ENCODE measurements around the gene EEFSEC. TPM values are rescaled to one million over a fixed set of nuclear protein-coding genes. Genes with fewer than 3 reads are reported as not detected.

The EEFSEC gene
- total and polyA plus RNA-seq, 8 donors = 5.9 to 9.8 (median 7.4) TPM

DNA sequence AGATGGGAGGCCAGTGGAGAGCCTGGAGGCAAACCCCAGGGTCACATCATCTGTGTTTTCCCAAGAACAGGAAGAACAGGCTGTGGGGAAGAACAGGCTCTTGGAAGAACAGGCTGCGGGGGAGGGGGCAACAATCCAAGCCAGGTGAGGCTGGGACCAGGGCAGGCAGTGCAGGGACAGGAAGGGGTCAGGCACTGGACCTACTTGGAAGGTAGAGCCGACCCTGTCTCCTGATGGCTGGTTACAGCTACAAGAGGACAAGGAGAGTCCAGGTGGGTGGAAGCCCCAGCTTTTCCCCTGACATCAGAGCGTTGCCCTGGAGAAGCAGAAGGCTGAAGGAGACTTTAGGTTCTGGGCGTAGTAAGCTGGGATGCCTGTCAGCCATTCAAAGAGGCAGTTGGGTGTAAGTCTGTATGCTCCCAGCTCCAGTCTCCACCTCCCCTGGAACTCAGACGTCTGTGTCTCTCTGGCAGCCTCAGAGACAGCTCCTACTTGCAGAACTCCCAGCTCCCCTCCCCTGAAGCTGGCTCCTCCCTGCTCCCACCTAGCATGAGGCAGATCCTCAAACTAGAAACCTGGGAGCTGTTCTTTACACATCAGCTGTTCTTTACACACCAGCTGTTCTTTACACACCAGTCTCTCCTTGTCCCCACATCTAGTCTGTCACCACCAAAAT is 182.5 kb downstream of the EEFSEC start:
- Histone ChIP-seq H3K9me3 (no peaks in the 10 kb centered on the region), H3K27ac (peak overlapping the region; percentile 16 to 60 (median 54)), H3K4me1 (peaks cover 8 to 42% (median 26%) of the 10 kb centered on the region in 3 donors), H3K36me3 (no peaks in the 10 kb centered on the region), H3K4me3 (no peak overlapping the region), H3K27me3 (no peaks in the 10 kb centered on the region)
- 34 to 43% methylated on average over 4 to 5 of the region's 5 CpGs for WGBS, 2 donors
- DNase-seq = peak; percentile 39 to 73 (median 64)
- TF ChIP-seq, protein P1, sequence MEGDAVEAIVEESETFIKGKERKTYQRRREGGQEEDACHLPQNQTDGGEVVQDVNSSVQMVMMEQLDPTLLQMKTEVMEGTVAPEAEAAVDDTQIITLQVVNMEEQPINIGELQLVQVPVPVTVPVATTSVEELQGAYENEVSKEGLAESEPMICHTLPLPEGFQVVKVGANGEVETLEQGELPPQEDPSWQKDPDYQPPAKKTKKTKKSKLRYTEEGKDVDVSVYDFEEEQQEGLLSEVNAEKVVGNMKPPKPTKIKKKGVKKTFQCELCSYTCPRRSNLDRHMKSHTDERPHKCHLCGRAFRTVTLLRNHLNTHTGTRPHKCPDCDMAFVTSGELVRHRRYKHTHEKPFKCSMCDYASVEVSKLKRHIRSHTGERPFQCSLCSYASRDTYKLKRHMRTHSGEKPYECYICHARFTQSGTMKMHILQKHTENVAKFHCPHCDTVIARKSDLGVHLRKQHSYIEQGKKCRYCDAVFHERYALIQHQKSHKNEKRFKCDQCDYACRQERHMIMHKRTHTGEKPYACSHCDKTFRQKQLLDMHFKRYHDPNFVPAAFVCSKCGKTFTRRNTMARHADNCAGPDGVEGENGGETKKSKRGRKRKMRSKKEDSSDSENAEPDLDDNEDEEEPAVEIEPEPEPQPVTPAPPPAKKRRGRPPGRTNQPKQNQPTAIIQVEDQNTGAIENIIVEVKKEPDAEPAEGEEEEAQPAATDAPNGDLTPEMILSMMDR (IDR thresholded peaks at IDR 0.05) = no peak
- no peak for FAIRE-seq
- intact Hi-C loops (cut with DNase I) = no loop called here
- peak; percentile 78 to 85 (median 84) for ATAC-seq

DNA sequence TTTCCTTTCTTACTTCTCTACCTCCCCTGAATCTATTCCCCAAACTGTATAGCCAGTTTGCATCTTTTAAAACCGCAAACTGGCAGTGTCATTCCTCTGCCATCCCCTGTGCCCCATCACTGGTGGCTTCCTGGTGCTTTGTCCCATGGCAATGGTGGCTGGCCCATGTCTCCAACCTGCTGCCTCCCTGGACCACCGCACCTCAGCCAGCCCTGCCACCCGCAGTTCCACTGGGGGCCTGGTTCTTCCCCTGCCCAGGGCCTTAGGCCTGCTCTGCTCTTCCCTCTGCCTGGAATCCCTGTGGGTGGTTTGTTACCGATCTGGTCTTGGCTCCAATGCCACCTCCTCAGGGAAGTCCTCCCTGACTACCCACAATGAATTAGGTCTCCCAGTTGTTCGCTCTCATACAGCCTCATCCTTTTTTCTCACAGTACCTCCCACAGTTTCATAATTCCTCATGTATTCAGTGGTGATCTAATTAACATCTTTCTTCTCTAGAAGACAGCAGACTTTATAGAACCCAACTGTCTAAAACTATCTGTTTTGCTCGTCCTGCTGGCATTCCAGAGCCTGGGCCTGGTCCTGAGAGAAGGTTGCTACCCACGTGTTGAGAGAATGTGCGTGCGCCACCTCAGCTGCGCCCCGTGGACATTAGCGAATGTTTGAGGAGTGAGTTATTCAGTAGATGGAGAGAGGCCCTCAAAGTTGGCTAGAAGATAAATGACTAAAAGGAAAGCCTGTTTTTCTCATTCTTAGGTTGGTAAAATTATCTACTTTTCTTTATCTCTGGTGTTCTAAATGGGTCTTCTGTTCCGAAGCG is 183.3 kb downstream of the EEFSEC start:
- Histone ChIP-seq H3K27ac (peak overlapping the region in 2 of 4 donors; percentile 50 to 60), H3K4me1 (peaks cover 8 to 42% (median 26%) of the 10 kb centered on the region in 3 donors), H3K4me3 (no peak overlapping the region), H3K27me3 (no peaks in the 10 kb centered on the region), H3K9me3 (no peaks in the 10 kb centered on the region), H3K36me3 (peaks cover 0 to 3% (median 0%) of the 10 kb centered on the region in 3 donors)
- WGBS, 2 donors = 89 to 90% methylated on average over 14 of the region's 14 CpGs
- TF ChIP-seq, protein P1 (IDR thresholded peaks at IDR 0.05) = no peak
- FAIRE-seq (no peak), ATAC-seq (no peak), DNase-seq (peak in 1 of 6 donors; percentile 36)
- intact Hi-C loops (cut with DNase I) = no loop called here

- H3K27ac ChIP-seq = no peak overlapping the region
- H3K4me3 ChIP-seq = no peak overlapping the region
- intact Hi-C loops (cut with DNase I) = no loop called here
- DNase-seq (peak in 1 of 6 donors; percentile 45), ATAC-seq (peak in 2 of 4 donors; percentile 9 to 23), FAIRE-seq (no peak)
- 58 to 63% methylated on average over 10 of the region's 10 CpGs for WGBS, 2 donors
- H3K4me1 ChIP-seq = peaks cover 8 to 42% (median 26%) of the 10 kb centered on the region in 3 donors
- H3K9me3 ChIP-seq = no peaks in the 10 kb centered on the region
- TF ChIP-seq, protein P1 (IDR thresholded peaks at IDR 0.05) = no peak
- H3K27me3 ChIP-seq = no peaks in the 10 kb centered on the region
- H3K36me3 ChIP-seq = peaks cover 0 to 4% (median 0%) of the 10 kb centered on the region in 3 donors
Measured at GRCh38 chr3:128337305-128337704, 184.0 kb downstream of the EEFSEC start.

DNA sequence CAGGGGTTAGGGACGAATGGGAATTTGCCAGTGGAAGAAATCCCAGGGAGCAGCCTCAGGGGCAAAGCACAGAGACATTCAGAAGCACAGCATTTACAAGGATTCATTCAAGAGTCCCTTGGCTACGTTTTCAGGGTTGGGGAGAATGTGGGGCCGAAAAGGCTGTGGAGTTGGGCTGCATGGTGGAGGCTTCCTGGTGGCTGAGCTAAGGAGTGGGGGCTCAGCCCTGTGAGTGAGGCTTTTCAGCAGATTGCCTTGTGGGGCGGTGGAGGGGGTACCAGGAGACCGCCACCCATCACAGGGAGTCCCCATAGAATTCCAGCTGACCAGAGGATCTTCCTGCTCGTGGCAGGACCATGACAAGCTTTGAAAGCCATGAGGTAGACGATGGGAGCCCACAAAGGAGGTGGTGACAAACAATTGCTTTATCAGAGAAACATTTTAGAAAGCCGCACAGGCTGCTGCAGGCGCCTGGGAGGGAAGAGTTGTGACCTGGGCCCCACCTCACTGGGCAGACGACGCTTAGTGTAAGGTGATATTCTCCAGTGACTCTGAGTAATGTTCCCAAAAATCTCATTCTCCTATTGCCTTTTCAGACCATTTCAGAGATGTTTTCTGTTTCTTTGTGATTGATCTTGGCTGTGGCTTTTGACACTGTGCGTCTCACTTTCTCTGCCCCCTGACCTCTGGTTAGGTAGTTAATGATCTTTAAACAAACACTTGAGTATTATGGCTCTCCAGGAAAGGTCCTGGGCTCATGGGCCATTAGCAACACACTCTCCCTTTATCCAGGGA is 185.5 kb downstream of the EEFSEC start:
- Histone ChIP-seq H3K36me3 (peaks cover 0 to 4% (median 0%) of the 10 kb centered on the region in 3 donors), H3K27me3 (no peaks in the 10 kb centered on the region), H3K4me3 (no peak overlapping the region), H3K9me3 (no peaks in the 10 kb centered on the region), H3K4me1 (peaks cover 12 to 47% (median 35%) of the 10 kb centered on the region in 3 donors), H3K27ac (no peak overlapping the region)
- DNase-seq = peak in 1 of 6 donors; percentile 30
- 77 to 84% methylated on average over 12 of the region's 12 CpGs for WGBS, 2 donors
- ATAC-seq = no peak
- TF ChIP-seq, protein P1 (IDR thresholded peaks at IDR 0.05) = no peak
- FAIRE-seq = no peak
- intact Hi-C loops (cut with DNase I) = no loop called here

All from pancreas (tissue), 10 donors.